ENCODE results near the gene RNF2.

DNA sequence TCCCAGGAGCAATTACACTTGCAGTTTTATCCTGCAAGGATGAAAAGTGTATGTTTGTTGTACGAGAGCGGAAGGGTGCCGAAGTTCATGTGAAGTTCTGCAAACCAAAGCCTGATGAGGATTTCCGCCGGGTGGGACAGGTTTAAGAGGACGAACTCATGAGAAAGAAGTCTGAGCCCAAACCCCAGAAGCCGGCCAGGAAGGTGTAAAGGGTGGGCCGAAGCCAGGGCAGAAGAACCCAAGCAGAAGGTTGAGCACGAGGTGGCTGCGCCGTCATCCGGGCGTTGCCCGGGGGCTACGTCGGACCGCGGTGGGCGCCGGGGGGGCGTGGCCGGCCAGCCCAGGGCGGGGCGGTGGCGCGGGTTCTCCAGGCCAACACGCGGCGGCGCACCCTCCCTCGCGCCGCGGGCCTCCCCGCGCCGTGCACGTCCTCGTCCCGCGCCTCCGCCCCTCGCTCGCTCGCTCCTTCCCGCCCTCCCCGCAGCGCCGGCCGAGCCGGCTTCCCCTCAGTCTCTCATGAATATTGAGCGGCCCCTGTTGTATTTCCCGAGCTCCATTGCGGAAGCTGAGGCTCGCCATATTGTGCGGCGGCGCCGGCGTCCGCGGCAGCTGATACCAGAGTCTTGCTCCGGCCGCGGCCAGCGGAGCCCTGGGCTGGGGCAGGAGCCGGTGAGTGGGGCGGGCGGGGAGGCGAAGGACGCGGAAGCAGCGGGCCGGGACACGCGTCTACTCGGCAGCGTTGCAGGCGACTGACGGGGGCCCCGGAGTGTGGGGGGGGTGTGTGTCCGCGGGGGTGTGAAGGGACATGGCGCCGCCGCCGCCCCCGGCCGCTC is at the start of gene RNF2:
- no peak for TF ChIP-seq CTCF (IDR thresholded peaks at IDR 0.05; ENCODE audit: low read length)
- no peak for TF ChIP-seq EZH2 (IDR thresholded peaks at IDR 0.05; ENCODE audit: borderline replicate concordance, low read length)

Data from OCI-LY1 (cell line).